HG02885 (cell line): ENCODE data around the gene COL26A1.

Experiments
- ATAC-seq: cut with Tn5 transposase; IDR thresholded peaks from one replicate; pipeline ENCODE4 v1.9.1; 2021; ENCODE audit warnings: mild to moderate bottlenecking; ENCODE audit not compliant: unreplicated experiment, poor library complexity

The COL26A1 gene

DNA sequence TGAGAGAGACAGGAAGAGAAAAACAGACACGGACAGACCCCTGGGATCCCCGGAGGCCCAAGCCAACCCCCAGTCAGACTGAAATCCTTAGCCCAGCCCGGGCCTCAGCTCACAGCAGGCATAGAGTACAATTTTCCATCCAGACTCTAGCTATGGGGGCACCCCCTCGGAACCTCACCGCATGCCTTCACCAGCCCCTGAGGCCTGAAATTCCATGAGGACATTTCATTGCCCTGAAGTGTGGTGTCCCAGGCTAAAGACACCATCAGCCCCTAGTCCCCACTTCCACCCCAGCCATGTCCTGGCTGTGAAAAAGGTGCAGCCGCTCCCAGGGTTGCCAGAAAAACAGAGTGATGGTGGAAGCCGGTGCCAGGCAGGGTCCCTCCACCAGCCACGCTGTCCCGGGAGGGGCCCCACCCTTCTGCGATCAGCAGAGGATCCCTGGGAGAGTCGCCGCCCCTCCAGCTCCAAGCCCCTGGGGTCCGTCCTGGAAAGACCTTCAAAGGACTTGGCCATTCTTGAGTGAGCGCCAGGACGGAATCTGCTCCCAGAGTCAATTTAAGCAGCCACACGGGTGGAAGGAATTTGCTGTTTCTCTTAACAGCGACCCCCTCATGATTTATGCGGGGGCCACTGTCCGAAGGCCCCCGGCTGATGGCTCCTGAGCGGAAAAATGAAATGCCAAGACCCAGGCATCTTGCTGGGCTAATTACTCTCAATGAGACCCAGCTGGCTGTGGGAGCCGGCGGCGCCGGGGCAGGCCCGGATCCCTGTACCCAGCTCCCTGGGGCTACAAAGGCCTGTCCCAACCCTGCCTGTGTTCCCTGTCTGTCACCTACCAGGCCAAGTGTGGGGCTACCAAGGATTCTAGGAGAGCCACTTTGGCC, 243.2 kb downstream of the COL26A1 start:
- no peak for ATAC-seq

DNA sequence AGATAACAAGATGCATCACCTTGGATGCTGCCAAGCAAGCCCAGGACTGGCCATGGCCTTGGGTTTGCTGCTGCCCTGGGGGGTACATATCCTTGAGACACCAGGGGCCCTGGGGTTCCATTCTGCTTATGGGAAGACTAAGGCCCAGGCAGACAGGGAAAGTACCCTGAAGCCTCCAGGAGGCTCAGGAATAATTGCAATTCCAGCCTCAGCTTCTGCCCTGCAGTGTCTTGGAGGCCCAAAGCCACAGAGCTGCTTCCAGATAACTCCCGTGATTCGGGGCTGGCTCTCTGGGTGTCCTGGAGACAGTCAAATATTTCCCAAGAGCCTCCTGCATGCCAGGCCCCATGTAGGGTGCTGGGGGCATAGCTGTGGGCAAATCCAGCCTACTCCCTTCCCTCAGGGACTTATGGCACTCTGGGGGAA, 243.8 kb downstream of the COL26A1 start:
- no peak for ATAC-seq
